Hepatocyte (in vitro differentiated cells): ENCODE measurements around the gene GLIS2. TPM values are rescaled to one million over a fixed set of nuclear protein-coding genes. Genes with fewer than 3 reads are reported as not detected.

Source experiments
- DNase-seq: peaks from one replicate; pipeline ENCODE4 v3.0.0-alpha.2; 2016; ENCODE audit warnings: low spot score
- H2AFZ ChIP-seq: fragments of 200-600 bp; sonication (generic); 2 replicates; pipeline ENCODE4 v1.6.0; 2016; ENCODE audit warnings: antibody characterized with exemption, mild to moderate bottlenecking
- H3K27ac ChIP-seq: fragments of 200-600 bp; sonication (generic); 2 replicates; pipeline ENCODE4 v1.5.1; 2016; ENCODE audit warnings: mild to moderate bottlenecking
- H3K27me3 ChIP-seq: fragments of 200-600 bp; sonication (generic); 2 replicates; pipeline ENCODE4 v1.6.1; 2016
- H3K36me3 ChIP-seq: fragments of 200-600 bp; sonication (generic); replicated peaks from 2 replicates; pipeline ENCODE4 v1.5.1; 2016; ENCODE audit warnings: low read depth; ENCODE audit not compliant: insufficient read depth
- H3K4me1 ChIP-seq: fragments of 200-600 bp; sonication (generic); 2 replicates; pipeline ENCODE4 v1.5.1; 2016; ENCODE audit warnings: mild to moderate bottlenecking, moderate library complexity; ENCODE audit not compliant: insufficient read depth
- H3K4me2 ChIP-seq: fragments of 200-600 bp; sonication (generic); 2 replicates; pipeline ENCODE4 v1.6.0; 2016
- H3K4me3 ChIP-seq: fragments of 200-600 bp; sonication (generic); 2 replicates; pipeline ENCODE4 v1.5.1; 2016; ENCODE audit warnings: mild to moderate bottlenecking
- H3K79me2 ChIP-seq: fragments of 200-600 bp; sonication (generic); 2 replicates; pipeline ENCODE4 v1.6.0; 2017; ENCODE audit warnings: mild to moderate bottlenecking
- H3K9me2 ChIP-seq: fragments of 200-600 bp; sonication (generic); replicated peaks from 2 replicates; pipeline ENCODE4 v1.6.0; 2017; ENCODE audit warnings: mild to moderate bottlenecking; ENCODE audit not compliant: insufficient read depth
- H3K9me3 ChIP-seq: fragments of 200-600 bp; sonication (generic); 2 replicates; pipeline ENCODE4 v1.5.1; 2016; ENCODE audit warnings: low read depth, mild to moderate bottlenecking
- H4K20me1 ChIP-seq: fragments of 200-600 bp; sonication (generic); 2 replicates; pipeline ENCODE4 v1.6.0; 2016; ENCODE audit warnings: mild to moderate bottlenecking; ENCODE audit not compliant: insufficient read depth, poor library complexity, severe bottlenecking
- CTCF ChIP-seq: fragments of 200-600 bp; sonication (generic); IDR thresholded peaks from 2 replicates; pipeline ENCODE4 v1.5.1; 2016; ENCODE audit warnings: antibody characterized with exemption, mild to moderate bottlenecking; ENCODE audit not compliant: poor library complexity
- EZH2 ChIP-seq: fragments of 200-600 bp; sonication (generic); IDR thresholded peaks from 2 replicates; pipeline ENCODE4 v1.6.1; 2016; ENCODE audit warnings: antibody characterized with exemption, mild to moderate bottlenecking, borderline replicate concordance
- EZH2phosphoT487 ChIP-seq: fragments of 200-600 bp; sonication (generic); IDR thresholded peaks from one replicate; pipeline ENCODE4 v1.6.1; 2018; ENCODE audit warnings: antibody characterized with exemption, mild to moderate bottlenecking, low read depth, moderate library complexity; ENCODE audit not compliant: unreplicated experiment, severe bottlenecking
- WGBS: methylation state at CpG from one replicate; pipeline ENCODE4 v1.1.6; 2016; ENCODE audit warnings: low lambda C conversion rate; ENCODE audit errors: missing lambda C conversion rate; 5-methylcytosine and 5-hydroxymethylcytosine counted together
- polyA plus RNA-seq: library from polyadenylated mRNA; unstranded; fragments of >200 nt; fragmentation: Nextera tagmentation; extraction: Ambion mirVana; gene quantifications from 2 replicates; pipeline ENCODE4 v1.2.1, GENCODE V29; 2016
- total RNA-seq: library from RNA; depleted of rRNA; stranded (reverse); fragments of >200 nt; gene quantifications from 2 replicates; pipeline ENCODE4 v1.2.3, GENCODE V29; 2014

Gene GLIS2
- total and polyA plus RNA-seq, 2 experiments from 2014 or later, result 3.6 to 11.3 TPM

- Histone ChIP-seq H3K27me3 (no peaks in the 10 kb centered on the region), H2AFZ (no peak overlapping the region), H3K27ac (peak overlapping the region; percentile 97), H4K20me1 (peaks cover 68% of the 10 kb centered on the region), H3K9me2 (no peaks in the 10 kb centered on the region), H3K79me2 (peaks cover 98% of the 10 kb centered on the region), H3K9me3 (no peaks in the 10 kb centered on the region), H3K4me2 (peak overlapping the region; percentile 77), H3K4me3 (no peak overlapping the region), H3K36me3 (no peaks in the 10 kb centered on the region), H3K4me1 (peaks cover 71% of the 10 kb centered on the region)
- peak; percentile 31 for DNase-seq
- WGBS, result 84% methylated on average over 16 of the region's 21 CpGs
- TF ChIP-seq EZH2, result no peak
- TF ChIP-seq EZH2phosphoT487, result no peak
- TF ChIP-seq CTCF, result no peak
Measured at GRCh38 chr16:4323071-4323844, 7.4 kb downstream of the GLIS2 start.

DNA sequence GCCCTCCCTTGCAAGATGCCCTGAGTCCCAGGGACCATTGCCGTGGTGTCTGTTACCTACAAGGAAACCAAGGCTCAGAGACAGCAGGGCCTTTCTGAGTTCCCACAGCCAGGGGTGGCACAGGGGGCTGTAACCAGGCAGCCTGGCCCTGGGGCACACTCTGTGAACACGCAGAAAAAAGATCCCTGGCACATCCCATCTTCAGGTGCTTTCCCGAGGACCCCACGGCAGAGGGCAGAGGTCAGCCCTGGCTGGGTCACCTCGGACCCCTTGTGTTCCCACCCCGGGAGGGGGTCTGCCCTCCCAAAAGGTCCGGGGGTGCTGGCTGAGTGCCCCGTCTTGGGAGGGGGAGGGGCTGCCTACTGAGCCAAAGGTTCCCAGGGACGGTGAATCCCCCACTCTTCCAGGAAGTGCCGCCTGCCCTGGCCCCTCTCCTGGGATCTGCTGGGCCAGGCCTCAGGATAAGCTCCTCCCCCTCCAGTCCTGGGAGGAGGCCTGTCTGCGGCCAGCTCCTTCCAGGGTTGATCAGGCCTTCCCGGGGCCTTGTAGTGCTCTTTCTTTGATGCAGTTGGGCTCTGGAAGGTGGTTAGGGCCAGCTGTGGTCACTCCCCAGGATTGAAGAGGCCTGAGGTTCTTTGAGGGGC, 8.1 kb downstream of the GLIS2 start:
- WGBS, result 37% methylated on average over 11 of the region's 12 CpGs
- H3K4me1 ChIP-seq, result peaks cover 71% of the 10 kb centered on the region

GRCh38 chr16:4324492-4325252, 8.8 kb downstream of the GLIS2 start:
- TF ChIP-seq EZH2phosphoT487 (no peak), CTCF (no peak), EZH2 (no peak)

More for the DNA sequence above, 8.1 kb downstream of the GLIS2 start:
- no peak for TF ChIP-seq EZH2phosphoT487
- no peak overlapping the region for H2AFZ ChIP-seq
- no peaks in the 10 kb centered on the region for H3K9me2 ChIP-seq
- H3K36me3 ChIP-seq, result no peaks in the 10 kb centered on the region
- H3K4me2 ChIP-seq, result peak overlapping the region; percentile 77
- no peak overlapping the region for H3K4me3 ChIP-seq
- DNase-seq, result peak; percentile 89
- H4K20me1 ChIP-seq, result peaks cover 68% of the 10 kb centered on the region
- H3K27me3 ChIP-seq, result no peaks in the 10 kb centered on the region
- H3K79me2 ChIP-seq, result peaks cover 98% of the 10 kb centered on the region
- no peaks in the 10 kb centered on the region for H3K9me3 ChIP-seq
- peak overlapping the region; percentile 97 for H3K27ac ChIP-seq

More at GRCh38 chr16:4324492-4325252, 8.8 kb downstream of the GLIS2 start:
- Histone ChIP-seq H3K4me1 (peaks cover 68% of the 10 kb centered on the region), H3K27ac (peak overlapping the region; percentile 97), H3K36me3 (no peaks in the 10 kb centered on the region), H3K4me3 (no peak overlapping the region), H4K20me1 (peaks cover 68% of the 10 kb centered on the region), H3K9me3 (no peaks in the 10 kb centered on the region), H3K4me2 (peak overlapping the region; percentile 77), H2AFZ (no peak overlapping the region), H3K27me3 (no peaks in the 10 kb centered on the region), H3K9me2 (no peaks in the 10 kb centered on the region), H3K79me2 (peaks cover 98% of the 10 kb centered on the region)
- 84% methylated on average over 22 of the region's 22 CpGs for WGBS
- no peak for DNase-seq
